Left lobe of liver (tissue), 2 donors: ENCODE measurements around the gene DUSP10. TPM values are rescaled to one million over a fixed set of nuclear protein-coding genes. Genes with fewer than 3 reads are reported as not detected.

Experiments
- ATAC-seq: fragments of 200-7000 bp; cut with Tn5 transposase; one replicate; pipeline ENCODE4 v1.9.1; 2020; ENCODE audit warnings: mild to moderate bottlenecking, moderate library complexity
- DNase-seq: peaks from one replicate; pipeline ENCODE4 v3.0.0-alpha.2; 2020; ENCODE audit warnings: low spot score
- total RNA-seq: library from RNA; stranded (reverse); gene quantifications from one replicate; pipeline ENCODE4 v1.2.1, GENCODE V29; 2021
- donor health status: DM: no; HTN: no; CAD: no; lungs with moderate emphysema.
- donor health status: DM: no; HTN: yes; CAD: no.

Gene DUSP10
- total RNA-seq, 1 donor from 2014 or later: 7.4 TPM

GRCh38 chr1:221715321-221716169 is 26.3 kb downstream of the DUSP10 start:
- DNase-seq (no peak), ATAC-seq (peak; percentile 43)

GRCh38 chr1:221714227-221715152 is 27.4 kb downstream of the DUSP10 start:
- ATAC-seq (no peak), DNase-seq (no peak)

DNA sequence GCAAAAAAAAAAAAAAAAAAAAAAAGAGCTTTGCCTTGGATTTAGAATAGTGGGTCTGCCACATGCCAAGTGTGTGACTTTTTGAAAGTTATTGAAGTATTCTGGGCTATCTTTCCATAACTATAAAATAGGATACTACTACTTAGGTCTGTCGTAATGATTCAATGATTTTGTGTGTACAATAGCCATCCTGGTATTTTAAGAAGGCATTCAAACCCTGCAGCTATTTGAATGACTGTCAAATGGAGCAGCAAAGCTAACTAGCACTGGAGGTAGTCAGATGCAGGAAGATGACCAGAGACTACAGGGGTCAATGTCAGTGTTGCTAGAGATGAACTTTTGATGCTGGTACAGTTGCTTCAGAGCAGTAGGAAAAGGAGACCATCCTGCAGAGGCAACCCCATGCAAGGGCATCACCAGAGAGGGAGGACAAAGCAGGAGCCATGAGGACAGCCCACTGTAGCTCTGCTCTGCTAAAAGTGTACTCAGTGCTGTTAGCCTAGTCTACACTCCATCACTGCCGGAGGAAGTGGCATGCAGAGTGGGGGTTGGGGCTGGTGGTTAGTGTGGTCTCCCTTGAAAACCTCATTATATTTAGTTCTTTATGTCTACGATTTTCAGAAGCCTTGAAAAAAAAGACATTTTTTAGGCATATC is 29.0 kb downstream of the DUSP10 start:
- ATAC-seq (no peak), DNase-seq (no peak)

DNA sequence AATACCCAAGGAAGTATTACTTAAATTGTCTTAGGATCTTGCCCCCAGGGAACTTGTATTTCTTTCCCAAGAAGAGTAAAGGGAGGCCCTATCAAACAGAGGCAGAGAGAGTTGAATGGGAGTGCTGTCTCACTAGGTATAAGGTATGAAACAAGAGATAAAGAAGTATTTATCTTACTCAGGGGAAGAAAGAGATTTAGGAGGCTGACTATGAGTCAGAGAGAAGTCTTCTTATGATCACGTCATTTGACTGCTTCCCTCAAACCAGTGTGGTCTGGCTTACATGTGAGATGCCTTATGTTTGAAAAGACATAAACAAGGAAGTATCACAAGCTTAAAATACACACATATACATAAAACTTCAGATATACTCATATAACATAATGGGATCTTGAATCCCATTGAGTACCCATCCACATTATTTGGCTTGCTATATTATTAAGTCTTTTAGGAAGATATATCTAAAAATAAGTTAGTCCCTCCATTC is 29.6 kb downstream of the DUSP10 start:
- DNase-seq (no peak), ATAC-seq (no peak)

DNA sequence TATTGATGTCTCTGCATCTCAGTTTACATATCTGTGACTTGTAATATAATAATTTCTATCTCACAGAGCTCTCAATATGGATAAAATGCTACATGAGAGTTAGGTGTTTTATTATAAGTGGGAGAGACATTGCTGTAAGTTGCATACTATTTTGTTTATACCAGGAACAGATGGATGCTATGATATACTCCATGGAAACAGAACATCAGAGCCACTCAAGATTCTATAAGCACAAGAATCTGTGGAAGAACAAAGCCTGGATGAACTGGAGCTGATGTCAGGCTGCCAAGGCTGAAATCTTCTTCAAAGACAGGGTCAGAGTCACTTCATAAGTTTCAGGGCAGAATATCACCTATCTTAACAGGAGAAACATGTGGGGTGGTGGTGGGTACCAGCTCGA is 30.2 kb downstream of the DUSP10 start:
- DNase-seq (no peak), ATAC-seq (no peak)

DNA sequence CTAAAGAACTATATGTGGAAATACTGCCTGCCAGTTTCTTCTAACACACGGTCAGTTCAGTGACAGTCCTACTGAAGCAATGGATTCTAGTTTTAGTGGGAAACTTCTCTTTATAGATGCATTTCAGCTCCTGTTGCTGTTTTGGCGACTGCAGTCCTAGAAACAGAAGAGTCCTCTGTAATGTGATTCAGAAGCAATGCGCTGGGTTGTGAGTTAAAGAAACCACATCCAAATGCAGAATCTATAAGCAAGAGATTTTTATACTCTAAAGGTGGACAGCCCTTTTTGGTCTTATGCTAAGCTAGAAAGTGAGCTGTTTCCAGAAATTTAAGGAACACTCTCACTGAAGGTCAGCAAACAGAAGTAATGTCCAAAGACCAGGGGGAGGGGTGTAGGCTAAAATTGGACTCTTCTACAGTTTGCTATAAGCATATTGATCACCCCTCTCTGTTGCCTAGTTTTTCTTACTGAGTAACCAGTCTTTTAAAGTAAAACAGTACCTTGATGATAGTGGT is 30.8 kb downstream of the DUSP10 start:
- ATAC-seq: peak; percentile 77
- peak; percentile 57 for DNase-seq

GRCh38 chr1:221709854-221710253 is 32.0 kb downstream of the DUSP10 start:
- DNase-seq (no peak), ATAC-seq (no peak)

GRCh38 chr1:221708987-221709386 is 32.9 kb downstream of the DUSP10 start:
- DNase-seq (no peak), ATAC-seq (peak; percentile 47)

- no peak for DNase-seq
- ATAC-seq: peak; percentile 18
These were observed 33.8 kb downstream of the DUSP10 start for GRCh38 chr1:221708076-221708571.

DNA sequence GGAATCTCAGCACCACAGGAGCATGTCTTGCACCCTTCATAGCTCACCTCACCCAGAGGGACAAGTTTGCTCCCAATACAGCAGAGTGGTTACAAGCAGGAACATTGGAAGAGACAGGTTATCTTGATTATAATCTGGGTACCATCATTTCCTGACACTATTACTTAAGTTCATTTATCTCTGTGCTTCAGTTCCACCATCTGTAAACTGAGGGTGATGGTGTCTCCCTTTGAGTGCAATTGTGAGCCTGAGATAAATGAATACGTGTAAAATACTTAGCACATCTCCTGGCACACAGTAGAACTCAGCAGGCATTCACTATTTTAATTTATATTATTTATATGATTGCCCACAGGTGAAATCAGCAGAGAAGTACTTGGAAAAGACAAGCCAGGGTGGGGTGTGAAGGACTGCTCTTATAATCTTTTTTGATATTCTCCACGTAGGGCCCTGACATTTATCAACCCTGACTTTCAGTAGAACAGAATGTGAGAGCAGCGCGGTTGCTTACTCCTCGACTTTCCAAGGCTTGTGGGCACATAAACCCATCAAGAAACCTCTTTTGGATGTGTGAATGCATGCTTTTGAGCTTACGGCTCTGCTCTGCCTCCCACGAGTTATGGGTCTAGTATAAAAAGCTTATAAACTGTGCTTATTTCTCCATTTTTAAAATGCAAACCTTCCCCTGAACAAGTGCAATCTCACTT is 34.9 kb downstream of the DUSP10 start:
- DNase-seq (no peak), ATAC-seq (no peak)

DNA sequence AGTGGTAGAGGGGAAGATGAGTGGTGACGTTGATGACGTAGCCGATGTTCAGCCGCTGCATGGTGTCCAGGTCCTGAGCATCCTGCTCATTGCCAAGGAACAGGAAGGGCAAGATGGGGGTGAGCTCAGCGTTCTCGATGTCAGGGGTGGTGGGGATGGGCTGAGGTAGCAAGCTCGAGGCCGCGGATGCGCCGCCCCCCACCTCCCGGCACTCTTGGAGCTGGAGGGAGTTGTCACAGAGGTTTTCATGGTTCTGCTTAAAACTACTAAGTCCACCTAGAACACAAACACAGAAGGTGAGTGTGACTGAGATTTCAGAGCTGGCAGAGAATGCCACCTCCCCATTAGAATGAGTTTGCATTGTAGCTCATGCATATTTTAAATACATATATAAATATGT is 35.7 kb downstream of the DUSP10 start:
- ATAC-seq: no peak
- DNase-seq: no peak

- no peak for DNase-seq
- ATAC-seq: no peak
These were observed 37.6 kb downstream of the DUSP10 start for GRCh38 chr1:221704306-221704705.

- ATAC-seq (peak; percentile 66), DNase-seq (no peak)
These were observed 40.2 kb downstream of the DUSP10 start for GRCh38 chr1:221701570-221702186.

DNA sequence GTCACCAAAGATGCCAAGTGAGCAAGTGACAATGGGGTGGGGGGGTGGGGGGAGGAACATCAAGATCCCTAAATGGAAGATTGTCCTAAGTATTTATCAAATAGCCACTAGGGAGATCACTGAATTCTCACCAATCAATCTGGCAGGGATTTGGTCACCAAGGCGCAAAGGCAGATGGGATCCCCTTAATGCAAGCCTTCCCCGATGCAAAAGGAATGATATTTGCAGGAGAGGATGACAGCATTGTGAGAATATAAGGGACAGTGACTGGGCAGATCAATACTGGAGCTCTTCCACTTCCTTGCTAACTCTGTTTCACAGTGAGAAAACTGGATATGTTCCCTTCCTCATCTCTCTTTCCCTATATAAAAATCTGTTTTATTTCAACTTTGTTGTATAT is 40.9 kb downstream of the DUSP10 start:
- ATAC-seq (no peak), DNase-seq (no peak)

DNA sequence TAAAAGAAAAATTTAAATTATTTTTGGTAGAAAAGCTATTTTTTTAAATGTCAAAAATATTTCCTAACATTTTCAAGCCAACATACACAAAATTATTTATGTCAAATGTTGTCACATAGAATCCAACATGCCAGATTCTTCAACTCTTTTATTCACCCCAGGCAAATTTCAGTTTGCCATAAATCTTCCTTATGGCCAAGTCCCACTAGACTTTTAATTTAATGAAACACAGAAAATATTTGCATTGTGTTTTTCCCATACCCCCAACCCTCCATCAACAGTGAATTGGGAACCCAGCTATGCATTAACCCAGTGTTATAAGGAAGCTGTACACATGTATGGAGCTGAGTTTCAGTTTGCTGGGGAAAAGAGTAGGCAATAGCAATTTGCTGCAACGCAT is 41.4 kb downstream of the DUSP10 start:
- ATAC-seq (no peak), DNase-seq (no peak)

DNA sequence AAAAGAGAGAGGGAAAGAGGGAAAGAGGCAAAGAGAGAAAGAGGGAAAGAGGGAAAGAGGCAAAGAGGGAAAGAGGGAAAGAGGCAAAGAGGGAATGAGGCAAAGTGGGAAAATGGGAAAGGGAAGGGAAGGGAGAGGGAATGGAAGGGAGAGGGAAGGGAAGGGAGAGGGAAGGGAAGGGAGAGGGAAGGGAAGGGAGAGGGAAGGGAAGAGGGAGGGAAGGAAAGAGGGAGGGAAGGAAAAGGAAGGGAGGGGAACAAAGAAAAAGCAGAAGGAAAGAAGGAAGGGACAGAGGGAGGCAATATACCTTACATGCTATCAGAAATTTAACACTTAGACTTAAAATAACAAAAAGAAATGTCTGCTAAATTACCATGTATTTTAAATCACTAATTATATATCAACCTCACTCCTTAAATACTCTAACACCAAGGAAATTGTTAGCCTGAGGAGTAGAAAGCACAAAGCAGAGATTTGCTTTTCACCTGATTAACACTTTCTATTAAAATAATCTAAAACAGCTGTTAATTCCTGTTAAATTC is 41.8 kb downstream of the DUSP10 start:
- ATAC-seq (no peak), DNase-seq (no peak)

DNA sequence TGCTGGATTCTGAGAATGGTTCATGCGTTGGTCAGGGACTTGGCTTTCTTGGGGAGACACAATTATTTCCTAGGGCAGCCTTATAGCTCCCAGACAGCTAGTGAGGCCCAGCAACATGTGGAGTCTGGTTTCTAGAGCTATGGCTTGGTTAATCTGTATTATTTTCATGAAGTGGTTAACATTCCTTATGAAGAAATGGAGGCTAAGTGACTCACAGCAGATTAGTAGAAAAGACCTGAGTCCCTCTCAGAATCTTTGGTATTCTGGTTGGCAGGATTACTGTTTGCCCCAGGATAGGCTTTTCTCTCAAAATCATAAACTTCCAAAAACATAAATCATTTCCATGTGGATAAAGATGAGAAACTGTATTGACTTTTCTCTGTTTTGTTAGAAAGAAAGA is 42.3 kb downstream of the DUSP10 start:
- ATAC-seq: no peak
- DNase-seq: no peak

DNA sequence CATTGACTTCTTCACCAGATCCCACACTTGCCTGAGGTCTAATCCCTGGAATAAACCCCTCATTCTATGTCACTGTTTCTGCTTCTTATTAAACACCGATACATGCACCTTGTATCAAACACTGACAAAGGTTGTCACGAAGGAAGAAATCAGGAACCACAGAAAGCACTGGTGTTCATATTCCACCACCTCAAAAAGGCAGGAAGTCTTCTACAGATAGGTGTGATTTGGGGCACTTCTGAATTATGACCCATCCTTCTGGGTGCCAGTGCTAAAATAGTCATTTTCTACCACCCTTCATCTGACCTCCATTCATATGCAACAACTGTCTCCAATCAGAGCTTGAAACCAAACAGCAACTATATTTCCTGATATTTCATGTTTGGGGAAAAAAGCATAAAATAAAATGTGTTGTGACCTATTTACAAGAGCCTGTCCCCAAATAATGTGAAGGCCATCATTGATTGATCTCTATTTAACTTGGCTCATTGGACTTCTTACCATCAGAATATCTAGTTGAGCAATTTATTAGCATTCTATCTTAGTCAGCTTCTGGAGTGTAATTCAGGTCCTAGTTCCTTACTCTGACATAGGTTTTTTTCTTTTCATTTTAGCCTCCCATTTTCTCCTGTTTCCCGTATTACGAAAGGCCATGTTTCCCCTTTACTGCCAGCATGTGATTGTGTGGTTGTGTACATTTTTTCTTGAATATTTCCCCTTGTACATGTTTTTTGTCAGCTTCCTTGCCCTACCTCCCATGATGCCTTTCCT is 43.1 kb downstream of the DUSP10 start:
- DNase-seq: no peak
- peak; percentile 62 for ATAC-seq
